ENCODE results near the gene POFUT2. TPM values are rescaled to one million over a fixed set of nuclear protein-coding genes. Genes with fewer than 3 reads are reported as not detected.

POFUT2 gene
- total RNA-seq, 1 experiment from 2014 or later = 31.4 TPM

GRCh38 chr21:45313015-45313414, 25.3 kb upstream of the POFUT2 start:
- Mint-ChIP-seq H3K27ac (ENCODE audit: unreplicated experiment) (no peak overlapping the region), H3K27me3 (ENCODE audit: unreplicated experiment) (no peaks in the 10 kb centered on the region), H3K4me1 (ENCODE audit: low read depth, unreplicated experiment) (no peaks in the 10 kb centered on the region), H3K9me3 (ENCODE audit: low read depth, unreplicated experiment) (no peaks in the 10 kb centered on the region), H3K36me3 (ENCODE audit: insufficient read depth, unreplicated experiment) (no peaks in the 10 kb centered on the region), H3K4me3 (ENCODE audit: low read depth, unreplicated experiment) (no peak overlapping the region)
- no peak for DNase-seq
- intact Hi-C loops (cut with micrococcal nuclease; ENCODE audit: unreplicated experiment) = no loop called here
- CTCF ChIA-PET = no interaction called here
- no peak for TF ChIP-seq CTCF (IDR thresholded peaks at IDR 0.05; ENCODE audit: unreplicated experiment)
- BruUV-seq (replicated peaks) = no TSS peak

- H3K27ac Mint-ChIP-seq (ENCODE audit: unreplicated experiment) = no peak overlapping the region
- TF ChIP-seq CTCF (IDR thresholded peaks at IDR 0.05; ENCODE audit: unreplicated experiment) = no peak
- CTCF ChIA-PET = no interaction called here
- no peak overlapping the region for H3K4me3 Mint-ChIP-seq (ENCODE audit: low read depth, unreplicated experiment)
- no peak for DNase-seq
- no TSS peak for BruUV-seq (replicated peaks)
- H3K36me3 Mint-ChIP-seq (ENCODE audit: insufficient read depth, unreplicated experiment) = no peaks in the 10 kb centered on the region
- no peaks in the 10 kb centered on the region for H3K9me3 Mint-ChIP-seq (ENCODE audit: low read depth, unreplicated experiment)
- H3K27me3 Mint-ChIP-seq (ENCODE audit: unreplicated experiment) = no peaks in the 10 kb centered on the region
- no peaks in the 10 kb centered on the region for H3K4me1 Mint-ChIP-seq (ENCODE audit: low read depth, unreplicated experiment)
- intact Hi-C loops (cut with micrococcal nuclease; ENCODE audit: unreplicated experiment) = no loop called here
These were observed 24.6 kb upstream of the POFUT2 start for GRCh38 chr21:45312296-45312695.

- Mint-ChIP-seq H3K27me3 (ENCODE audit: unreplicated experiment) (no peaks in the 10 kb centered on the region), H3K4me1 (ENCODE audit: low read depth, unreplicated experiment) (no peaks in the 10 kb centered on the region), H3K27ac (ENCODE audit: unreplicated experiment) (no peak overlapping the region), H3K4me3 (ENCODE audit: low read depth, unreplicated experiment) (no peak overlapping the region), H3K36me3 (ENCODE audit: insufficient read depth, unreplicated experiment) (no peaks in the 10 kb centered on the region), H3K9me3 (ENCODE audit: low read depth, unreplicated experiment) (no peaks in the 10 kb centered on the region)
- no peak for TF ChIP-seq CTCF (IDR thresholded peaks at IDR 0.05; ENCODE audit: unreplicated experiment)
- no TSS peak for BruUV-seq (replicated peaks)
- CTCF ChIA-PET = no interaction called here
- intact Hi-C loops (cut with micrococcal nuclease; ENCODE audit: unreplicated experiment) = no loop called here
- DNase-seq = no peak
These were observed 22.8 kb upstream of the POFUT2 start for GRCh38 chr21:45310459-45310858.

GRCh38 chr21:45309987-45310381, 22.3 kb upstream of the POFUT2 start:
- H3K4me3 Mint-ChIP-seq (ENCODE audit: low read depth, unreplicated experiment) = no peak overlapping the region
- no peaks in the 10 kb centered on the region for H3K9me3 Mint-ChIP-seq (ENCODE audit: low read depth, unreplicated experiment)
- H3K4me1 Mint-ChIP-seq (ENCODE audit: low read depth, unreplicated experiment) = no peaks in the 10 kb centered on the region
- no peak for TF ChIP-seq CTCF (IDR thresholded peaks at IDR 0.05; ENCODE audit: unreplicated experiment)
- H3K27ac Mint-ChIP-seq (ENCODE audit: unreplicated experiment) = no peak overlapping the region
- H3K36me3 Mint-ChIP-seq (ENCODE audit: insufficient read depth, unreplicated experiment) = no peaks in the 10 kb centered on the region
- CTCF ChIA-PET = no interaction called here
- no peak for DNase-seq
- no TSS peak for BruUV-seq (replicated peaks)
- intact Hi-C loops (cut with micrococcal nuclease; ENCODE audit: unreplicated experiment) = no loop called here
- no peaks in the 10 kb centered on the region for H3K27me3 Mint-ChIP-seq (ENCODE audit: unreplicated experiment)
